K562 (cell line): ENCODE results near the gene LMO3.

Experiments used
- ERF ChIP-seq: fragments of 450-650 bp; formaldehyde crosslinking; IDR thresholded peaks from 2 replicates; pipeline ENCODE4 v1.4.0; 2020; ENCODE audit warnings: mild to moderate bottlenecking, mixed read lengths
- FOSL1 ChIP-seq: fragments of 200-800 bp; sonication (Bioruptor generic); conservative IDR thresholded peaks from 2 replicates; pipeline ENCODE4 v1.6.1; 2016; ENCODE audit warnings: missing genetic modification characterization, missing compliant biosample characterization
- PHF8 ChIP-seq: fragments of 200-600 bp; sonication (generic); IDR thresholded peaks from 2 replicates; pipeline ENCODE4 v1.6.1; 2012; ENCODE audit warnings: mixed run types, mild to moderate bottlenecking, inconsistent platforms, low read length, moderate library complexity, borderline replicate concordance
- POLR2A ChIP-seq: fragments of 450-650 bp; conservative IDR thresholded peaks from 2 replicates; pipeline ENCODE4 v1.6.1; 2016
- ZFP36 ChIP-seq: fragments of 150-350 bp; IDR thresholded peaks from 2 replicates; pipeline ENCODE4 v1.6.1; 2018; ENCODE audit warnings: low read length, low read depth; ENCODE audit not compliant: partially characterized antibody
- ZNF263 ChIP-seq: sonication (generic); formaldehyde crosslinking; IDR thresholded peaks from 2 replicates; pipeline ENCODE4 v1.8.0; 2022; ENCODE audit warnings: mild to moderate bottlenecking, missing genetic modification reagents, borderline replicate concordance
- TF ChIP-seq, protein P1 (sequence below), 3 experiments: IDR thresholded peaks in 2 of 3; conservative IDR thresholded peaks in 1 of 3; 2 replicates each; pipeline ENCODE4 v1.5.1; 2011 to 2012; ENCODE audit warnings: low read length in 3 of 3, mild to moderate bottlenecking in 3 of 3, control low read depth in 2 of 3, improper control_type of control experiment in 1 of 3, inconsistent platforms in 1 of 3, low read depth in 1 of 3, mixed read lengths in 1 of 3, moderate library complexity in 1 of 3; ENCODE audit not compliant: insufficient read depth in 2 of 3
- TF ChIP-seq, protein P2 (sequence below), 2 experiments: fragments of 450-650 bp in 1 of 2; sonication (generic) in 1 of 2; formaldehyde crosslinking; conservative IDR thresholded peaks; 2 replicates each; pipeline versions ENCODE4 v1.4.0 to v1.8.1; 2020 to 2022; ENCODE audit warnings: mild to moderate bottlenecking in 1 of 2, missing genetic modification reagents in 1 of 2

DNA sequence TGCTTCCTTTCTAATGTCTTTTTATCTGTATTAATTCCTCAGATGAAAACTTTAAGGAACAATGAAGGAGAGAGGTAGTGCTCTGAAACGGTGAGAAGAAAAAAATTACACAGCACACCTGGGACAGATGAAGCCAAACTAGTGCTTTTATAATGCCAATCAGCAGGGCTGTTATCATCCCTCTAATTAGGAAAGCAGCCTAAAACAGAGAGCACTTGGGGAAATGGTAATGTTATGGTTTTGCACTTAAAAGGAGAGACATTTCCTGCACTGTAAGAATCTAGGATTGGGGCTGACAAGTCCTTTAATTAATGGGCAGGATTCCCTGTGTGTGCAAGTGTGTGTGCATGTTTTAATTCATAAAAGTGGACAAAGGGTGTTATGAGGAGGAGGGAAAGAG lies 4.8 kb upstream of the LMO3 start:
- TF ChIP-seq, protein P1, sequence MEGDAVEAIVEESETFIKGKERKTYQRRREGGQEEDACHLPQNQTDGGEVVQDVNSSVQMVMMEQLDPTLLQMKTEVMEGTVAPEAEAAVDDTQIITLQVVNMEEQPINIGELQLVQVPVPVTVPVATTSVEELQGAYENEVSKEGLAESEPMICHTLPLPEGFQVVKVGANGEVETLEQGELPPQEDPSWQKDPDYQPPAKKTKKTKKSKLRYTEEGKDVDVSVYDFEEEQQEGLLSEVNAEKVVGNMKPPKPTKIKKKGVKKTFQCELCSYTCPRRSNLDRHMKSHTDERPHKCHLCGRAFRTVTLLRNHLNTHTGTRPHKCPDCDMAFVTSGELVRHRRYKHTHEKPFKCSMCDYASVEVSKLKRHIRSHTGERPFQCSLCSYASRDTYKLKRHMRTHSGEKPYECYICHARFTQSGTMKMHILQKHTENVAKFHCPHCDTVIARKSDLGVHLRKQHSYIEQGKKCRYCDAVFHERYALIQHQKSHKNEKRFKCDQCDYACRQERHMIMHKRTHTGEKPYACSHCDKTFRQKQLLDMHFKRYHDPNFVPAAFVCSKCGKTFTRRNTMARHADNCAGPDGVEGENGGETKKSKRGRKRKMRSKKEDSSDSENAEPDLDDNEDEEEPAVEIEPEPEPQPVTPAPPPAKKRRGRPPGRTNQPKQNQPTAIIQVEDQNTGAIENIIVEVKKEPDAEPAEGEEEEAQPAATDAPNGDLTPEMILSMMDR (IDR thresholded peaks at IDR 0.05 in 2 of 3, conservative IDR thresholded peaks at IDR 0.05 in 1 of 3; ENCODE audit: insufficient read depth in 2 of 3, low read depth in 1 of 3, low read length in 3 of 3) = no peak
- TF ChIP-seq FOSL1 (tag) (no peak), PHF8 (no peak), ERF (no peak), ZFP36 (no peak), ZNF263 (no peak), POLR2A (no peak)
- TF ChIP-seq, protein P2, sequence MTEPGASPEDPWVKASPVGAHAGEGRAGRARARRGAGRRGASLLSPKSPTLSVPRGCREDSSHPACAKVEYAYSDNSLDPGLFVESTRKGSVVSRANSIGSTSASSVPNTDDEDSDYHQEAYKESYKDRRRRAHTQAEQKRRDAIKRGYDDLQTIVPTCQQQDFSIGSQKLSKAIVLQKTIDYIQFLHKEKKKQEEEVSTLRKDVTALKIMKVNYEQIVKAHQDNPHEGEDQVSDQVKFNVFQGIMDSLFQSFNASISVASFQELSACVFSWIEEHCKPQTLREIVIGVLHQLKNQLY (CRISPR knock-in tag; conservative IDR thresholded peaks at IDR 0.05) = no peak
